ENCODE results near the gene TMEM51. TPM values are rescaled to one million over a fixed set of nuclear protein-coding genes. Genes with fewer than 3 reads are reported as not detected.
A peak's percentile ranks its signal among the peaks of the same experiment; 100 is the strongest.

The TMEM51 gene
- total RNA-seq: 0.30 TPM in 1 of 2 replicates, not detected in the other
- 0.19 TPM for total RNA-seq (2013)
- 0.06 TPM in 1 of 2 replicates, not detected in the other for polyA plus RNA-seq
- not detected in 2 replicates for polyA minus RNA-seq

- no peak within 1 kb of the TSS for H3K27ac Mint-ChIP-seq
- no peak within 1 kb of the TSS for H3K27ac ChIP-seq (ENCODE audit: low read length in 2 of 2)
- DNase-seq (no peak), ATAC-seq (ENCODE audit: low read depth) (no peak)
- no peaks in the 10 kb centered on the region for H3K36me3 ChIP-seq (replicated peaks in 1 of 2; ENCODE audit: control extremely low read depth in 1 of 2, control insufficient read depth in 1 of 2, extremely low read depth in 1 of 2, insufficient read depth in 2 of 2, low read length in 1 of 2)
- peak within 1 kb of the TSS in 1 of 5 experiments; percentile 9 for H3K4me3 ChIP-seq (ENCODE audit: control extremely low read depth in 1 of 5, extremely low read depth in 1 of 5, insufficient read depth in 1 of 5, low read depth in 2 of 5, low read length in 4 of 5)
- peaks cover 0 to 45% (median 23%) of the 10 kb centered on the region in 4 experiments for H3K27me3 ChIP-seq (replicated peaks in 1 of 4; ENCODE audit: control extremely low read depth in 1 of 4, control insufficient read depth in 3 of 4, insufficient read depth in 4 of 4, low read length in 3 of 4)
- H4K20me1 ChIP-seq (ENCODE audit: control insufficient read depth, insufficient read depth, low read length, poor library complexity, severe bottlenecking): no peaks in the 10 kb centered on the region
- H3K79me2 ChIP-seq (ENCODE audit: control insufficient read depth, insufficient read depth, low read length): no peaks in the 10 kb centered on the region
- peak within 1 kb of the TSS; percentile 66 for H3K4me2 ChIP-seq (replicated peaks; ENCODE audit: low read depth, low read length, poor library complexity, severe bottlenecking)
- H3K27me3 Mint-ChIP-seq: peaks cover 51% of the 10 kb centered on the region
- POLR2A ChIA-PET: no interaction called here
- peak within 1 kb of the TSS; percentile 46 for H2AFZ ChIP-seq (ENCODE audit: insufficient read depth, low read depth, low read length, poor library complexity, severe bottlenecking)
- H3K9ac ChIP-seq (ENCODE audit: low read length): peak within 1 kb of the TSS; percentile 26
- H3K4me3 Mint-ChIP-seq: peak within 1 kb of the TSS; percentile 78
- peaks cover 28 to 31% of the 10 kb centered on the region in 2 donors for H3K4me1 ChIP-seq (ENCODE audit: control insufficient read depth in 2 of 2, insufficient read depth in 2 of 2, low read length in 2 of 2)
- peaks cover 16% of the 10 kb centered on the region for H3K4me1 Mint-ChIP-seq
- H3K9me3 ChIP-seq (ENCODE audit: control extremely low read depth in 1 of 3, control insufficient read depth in 2 of 3, insufficient read depth in 1 of 3, low read length in 2 of 3): peaks cover 0 to 4% (median 0%) of the 10 kb centered on the region in 3 donors
- TF ChIP-seq CTCF (IDR thresholded peaks at IDR 0.05) (no peak), EZH2 (IDR thresholded peaks at IDR 0.05; ENCODE audit: borderline replicate concordance, insufficient read depth, low read depth, low read length, poor library complexity, severe bottlenecking) (no peak)
- H3K9me3 Mint-ChIP-seq (ENCODE audit: insufficient read depth): no peaks in the 10 kb centered on the region
- CTCF ChIA-PET: no interaction called here
- intact Hi-C loops (cut with micrococcal nuclease): no loop called here
- 3% methylated on average over 43 of the region's 56 CpGs for WGBS (ENCODE audit: insufficient coverage)
Measured at GRCh38 chr1:15153184-15153841, at the start of gene TMEM51. Gene TMEM51 (plus strand): TSS chr1:15153747. CDS start chr1:15215088, 61,341 bp downstream.

GRCh38 chr1:15103906-15104305 lies 49.6 kb upstream of the TMEM51 start:
- ChIA-PET POLR2A (no interaction called here), CTCF (no interaction called here)
- intact Hi-C loops (cut with micrococcal nuclease): no loop called here
- peaks cover 0 to 6% of the 10 kb centered on the region in 2 donors for H3K4me1 ChIP-seq (ENCODE audit: control insufficient read depth in 2 of 2, insufficient read depth in 2 of 2, low read length in 2 of 2)
- no peak for TF ChIP-seq CTCF (IDR thresholded peaks at IDR 0.05)
- H3K9ac ChIP-seq (ENCODE audit: low read length): no peak overlapping the region
- H3K9me3 ChIP-seq (ENCODE audit: control extremely low read depth in 1 of 3, control insufficient read depth in 2 of 3, insufficient read depth in 1 of 3, low read length in 2 of 3): peaks cover 0 to 7% (median 0%) of the 10 kb centered on the region in 3 donors
- H2AFZ ChIP-seq (ENCODE audit: insufficient read depth, low read depth, low read length, poor library complexity, severe bottlenecking): no peak overlapping the region
- H3K9me3 Mint-ChIP-seq (ENCODE audit: insufficient read depth): no peaks in the 10 kb centered on the region
- peaks cover 6% of the 10 kb centered on the region for H3K4me1 Mint-ChIP-seq
- H3K27ac Mint-ChIP-seq: no peak overlapping the region
- ATAC-seq (ENCODE audit: low read depth) (no peak), DNase-seq (no peak)
- H3K79me2 ChIP-seq (ENCODE audit: control insufficient read depth, insufficient read depth, low read length): no peaks in the 10 kb centered on the region
- no peak overlapping the region for H3K27ac ChIP-seq (ENCODE audit: low read length in 2 of 2)
- H3K4me3 ChIP-seq (ENCODE audit: control extremely low read depth in 1 of 5, extremely low read depth in 1 of 5, insufficient read depth in 1 of 5, low read depth in 2 of 5, low read length in 4 of 5): no peak overlapping the region
- H3K27me3 Mint-ChIP-seq: peaks cover 25% of the 10 kb centered on the region
- H3K4me2 ChIP-seq (replicated peaks; ENCODE audit: low read depth, low read length, poor library complexity, severe bottlenecking): no peak overlapping the region
- no peaks in the 10 kb centered on the region for H3K36me3 ChIP-seq (replicated peaks in 1 of 2; ENCODE audit: control extremely low read depth in 1 of 2, control insufficient read depth in 1 of 2, extremely low read depth in 1 of 2, insufficient read depth in 2 of 2, low read length in 1 of 2)
- H3K4me3 Mint-ChIP-seq: no peak overlapping the region
- H3K27me3 ChIP-seq (replicated peaks in 1 of 4; ENCODE audit: control extremely low read depth in 1 of 4, control insufficient read depth in 3 of 4, insufficient read depth in 4 of 4, low read length in 3 of 4): peaks cover 0 to 22% (median 6%) of the 10 kb centered on the region in 4 experiments
- 89% methylated on average over 10 of the region's 10 CpGs for WGBS (ENCODE audit: insufficient coverage)
- no peaks in the 10 kb centered on the region for H4K20me1 ChIP-seq (ENCODE audit: control insufficient read depth, insufficient read depth, low read length, poor library complexity, severe bottlenecking)
